PC-3 (cell line): ENCODE results near the gene CUL2. TPM values are rescaled to one million over a fixed set of nuclear protein-coding genes. Genes with fewer than 3 reads are reported as not detected.

Experiments
- ATAC-seq: fragments of 200-7000 bp; cut with Tn5 transposase; 2 replicates; pipeline ENCODE4 v1.9.1; 2020; ENCODE audit warnings: mild to moderate bottlenecking, moderate library complexity
- BruUV-seq: library from RNA; stranded (reverse); fragments of 400-500 nt; replicated peaks from 2 replicates; lab custom pipeline; 2021; lab: Mats Ljungman, UMichigan
- CTCF ChIA-PET: fragments of 300-600 bp; sonication (Branson Sonifier 250); formaldehyde crosslinking; loops from one replicate; lab custom pipeline; 2022; ENCODE audit warnings: antibody characterized with exemption; lab: Charles Lee
- POLR2A ChIA-PET: fragments of 300-600 bp; sonication (Branson Sonifier 250); formaldehyde crosslinking; loops from one replicate; lab custom pipeline; 2022; ENCODE audit warnings: antibody characterized with exemption; ENCODE audit not compliant: unreplicated experiment; lab: Charles Lee
- DNase-seq: peaks from one replicate; pipeline ENCODE4 v3.0.0-alpha.2; 2015
- H2AFZ ChIP-seq: fragments of 300-600 bp; sonication (generic); 2 replicates; pipeline ENCODE4 v1.6.0; 2016; ENCODE audit warnings: antibody characterized with exemption, low read length
- H3F3A ChIP-seq: fragments of 300-600 bp; sonication (generic); one replicate; pipeline ENCODE4 v1.6.0; 2017; ENCODE audit warnings: antibody characterized with exemption, low read length, control low read depth, mild to moderate bottlenecking; ENCODE audit not compliant: unreplicated experiment
- H3K27ac ChIP-seq: fragments of 300-600 bp; sonication (generic); 2 replicates; pipeline ENCODE4 v1.5.1; 2016; ENCODE audit warnings: mild to moderate bottlenecking, low read length
- H3K27me3 ChIP-seq: fragments of 300-600 bp; sonication (generic); 2 replicates; pipeline ENCODE4 v1.6.1; 2016; ENCODE audit warnings: low read length, mixed read lengths
- H3K36me3 ChIP-seq: fragments of 300-600 bp; sonication (generic); 2 replicates; pipeline ENCODE4 v1.6.1; 2016; ENCODE audit warnings: low read depth, mixed run types, low read length, mixed read lengths
- H3K4me1 ChIP-seq: fragments of 300-600 bp; sonication (generic); 2 replicates; pipeline ENCODE4 v1.5.1; 2016; ENCODE audit warnings: low read length; ENCODE audit not compliant: insufficient read depth
- H3K4me2 ChIP-seq: fragments of 300-600 bp; sonication (generic); 2 replicates; pipeline ENCODE4 v1.6.0; 2016; ENCODE audit warnings: low read length
- H3K4me3 ChIP-seq: fragments of 300-600 bp; sonication (generic); 2 replicates; pipeline ENCODE4 v1.5.1; 2016; ENCODE audit warnings: mild to moderate bottlenecking, low read length, mixed read lengths
- H3K79me2 ChIP-seq: fragments of 300-600 bp; sonication (generic); 2 replicates; pipeline ENCODE4 v1.6.1; 2017; ENCODE audit warnings: low read length, mixed read lengths
- H3K9ac ChIP-seq: fragments of 300-600 bp; sonication (generic); 2 replicates; pipeline ENCODE4 v1.6.0; 2016; ENCODE audit warnings: mild to moderate bottlenecking, low read length
- H3K9me2 ChIP-seq: fragments of 300-600 bp; sonication (generic); replicated peaks from 2 replicates; pipeline ENCODE4 v1.6.1; 2016; ENCODE audit warnings: mixed run types, low read length, mixed read lengths
- H3K9me3 ChIP-seq: fragments of 300-600 bp; sonication (generic); 2 replicates; pipeline ENCODE4 v1.6.1; 2016; ENCODE audit warnings: low read length, mixed read lengths
- H4K20me1 ChIP-seq: fragments of 300-600 bp; sonication (generic); 2 replicates; pipeline ENCODE4 v1.6.1; 2016; ENCODE audit warnings: low read length, mixed read lengths
- CTCF ChIP-seq: fragments of 300-600 bp; sonication (generic); conservative IDR thresholded peaks from 2 replicates; pipeline ENCODE4 v1.5.1; 2017; ENCODE audit warnings: antibody characterized with exemption, low read depth, mild to moderate bottlenecking, low read length
- EZH2 ChIP-seq: fragments of 300-600 bp; sonication (generic); IDR thresholded peaks from one replicate; pipeline ENCODE4 v1.6.1; 2017; ENCODE audit warnings: antibody characterized with exemption, mild to moderate bottlenecking, low read length; ENCODE audit not compliant: unreplicated experiment
- EZH2phosphoT487 ChIP-seq: fragments of 300-600 bp; sonication (generic); IDR thresholded peaks from 2 replicates; pipeline ENCODE4 v1.6.1; 2018; ENCODE audit warnings: mild to moderate bottlenecking, antibody characterized with exemption, low read length, borderline replicate concordance
- intact Hi-C: fragments of 100-400 bp; cut with micrococcal nuclease; formaldehyde crosslinking; loops from 2 replicates; pipeline ENCODE4 v1.9.0; 2023
- total RNA-seq: library from RNA; depleted of rRNA; stranded (reverse); fragments of >200 nt; gene quantifications from 2 replicates; pipeline ENCODE4 v1.2.3, GENCODE V29; 2014

Gene CUL2
- total RNA-seq, 1 experiment from 2014 or later: 129 TPM

DNA sequence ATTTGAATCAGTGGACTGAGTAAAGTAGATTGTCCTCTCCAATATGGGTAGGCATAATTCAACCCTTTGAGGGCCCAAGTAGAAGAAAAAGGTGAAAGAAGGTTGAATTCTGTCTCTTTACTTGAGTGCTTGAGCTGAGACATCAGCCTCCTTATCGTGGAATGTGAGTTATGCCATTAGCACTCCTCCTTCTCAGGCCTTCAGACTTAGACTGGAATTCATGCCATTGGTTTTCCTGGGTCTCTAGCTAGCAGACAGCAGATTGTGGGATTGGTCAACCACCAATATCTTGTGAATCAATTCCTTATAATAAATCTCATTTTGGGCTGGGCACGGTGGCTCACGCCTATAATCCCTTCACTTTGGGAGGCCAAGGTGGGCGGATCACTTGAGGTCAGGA lies 89.2 kb downstream of the CUL2 start:
- H3K4me3 ChIP-seq: no peak overlapping the region
- no peak for TF ChIP-seq EZH2
- CTCF ChIA-PET: no interaction called here
- no peaks in the 10 kb centered on the region for H3K79me2 ChIP-seq
- no peak overlapping the region for H3K27ac ChIP-seq
- intact Hi-C loops: loop anchor here (10.0 kb wide), 1 partner anchor 1666 kb away; the partner anchor contains the start of gene NRP1
- H3K9me3 ChIP-seq: no peaks in the 10 kb centered on the region
- BruUV-seq: no TSS peak
- H3K36me3 ChIP-seq: no peaks in the 10 kb centered on the region
- no peak for DNase-seq
- H4K20me1 ChIP-seq: no peaks in the 10 kb centered on the region
- H2AFZ ChIP-seq: no peak overlapping the region
- POLR2A ChIA-PET: no interaction called here
- no peaks in the 10 kb centered on the region for H3K27me3 ChIP-seq
- ATAC-seq: no peak
- peaks cover 15% of the 10 kb centered on the region for H3K4me1 ChIP-seq
- no peak overlapping the region for H3K4me2 ChIP-seq
- no peaks in the 10 kb centered on the region for H3K9me2 ChIP-seq
- H3K9ac ChIP-seq: no peak overlapping the region
- peaks cover 3% of the 10 kb centered on the region for H3F3A ChIP-seq

- POLR2A ChIA-PET: no interaction called here
These were observed 90.6 kb downstream of the CUL2 start for GRCh38 chr10:34999532-34999931.

GRCh38 chr10:34998940-34999339 lies 91.2 kb downstream of the CUL2 start:
- H4K20me1 ChIP-seq: no peaks in the 10 kb centered on the region
- no peak overlapping the region for H3K4me3 ChIP-seq
- H3K27ac ChIP-seq: no peak overlapping the region
- CTCF ChIA-PET: no interaction called here
- H3K27me3 ChIP-seq: no peaks in the 10 kb centered on the region
- no peaks in the 10 kb centered on the region for H3K9me2 ChIP-seq
- no peak for DNase-seq
- H2AFZ ChIP-seq: no peak overlapping the region
- no peaks in the 10 kb centered on the region for H3K36me3 ChIP-seq
- POLR2A ChIA-PET: interaction anchor here (0.7 kb wide), 1 partner anchor 27 kb away, joined by 5 read pairs; no protein-coding TSS in a partner anchor
- H3F3A ChIP-seq: no peaks in the 10 kb centered on the region
- no peaks in the 10 kb centered on the region for H3K79me2 ChIP-seq
- no peaks in the 10 kb centered on the region for H3K9me3 ChIP-seq
- H3K4me2 ChIP-seq: no peak overlapping the region
- TF ChIP-seq CTCF (no peak), EZH2phosphoT487 (no peak), EZH2 (no peak)
- BruUV-seq: no TSS peak
- H3K9ac ChIP-seq: no peak overlapping the region
- peaks cover 17% of the 10 kb centered on the region for H3K4me1 ChIP-seq
- intact Hi-C loops: no loop called here
- no peak for ATAC-seq

More at GRCh38 chr10:34999532-34999931, 90.6 kb downstream of the CUL2 start:
- CTCF ChIA-PET: no interaction called here
- Histone ChIP-seq H2AFZ (no peak overlapping the region), H3K4me2 (no peak overlapping the region), H4K20me1 (no peaks in the 10 kb centered on the region), H3F3A (no peaks in the 10 kb centered on the region), H3K9me2 (no peaks in the 10 kb centered on the region), H3K4me3 (no peak overlapping the region), H3K9me3 (no peaks in the 10 kb centered on the region), H3K4me1 (peaks cover 14% of the 10 kb centered on the region), H3K27me3 (no peaks in the 10 kb centered on the region), H3K36me3 (no peaks in the 10 kb centered on the region), H3K79me2 (no peaks in the 10 kb centered on the region), H3K27ac (no peak overlapping the region), H3K9ac (no peak overlapping the region)
- BruUV-seq: no TSS peak
- ATAC-seq (no peak), DNase-seq (no peak)
- intact Hi-C loops: no loop called here
- TF ChIP-seq EZH2phosphoT487 (no peak), EZH2 (no peak), CTCF (no peak)
